Measurements from ENCODE around the gene COL3A1.

The COL3A1 gene

GRCh38 chr2:189015359-189015758, 41.2 kb downstream of the COL3A1 start:
- peak overlapping the region; percentile 8; the same call in 1 of the 2 replicates for H3K27ac ChIP-seq (ENCODE audit: low read depth, low read length)

GRCh38 chr2:189016311-189016861, 42.2 kb downstream of the COL3A1 start:
- Histone ChIP-seq H3K4me1 (ENCODE audit: control insufficient read depth, insufficient read depth, low read length, unreplicated experiment) (peaks cover 24% of the 10 kb centered on the region), H3K27me3 (ENCODE audit: insufficient read depth, low read length) (no peaks in the 10 kb centered on the region), H2AFZ (ENCODE audit: low read length, unreplicated experiment) (no peak overlapping the region), H3K4me3 (ENCODE audit: low read depth, low read length) (no peak overlapping the region), H3K79me2 (ENCODE audit: control insufficient read depth, insufficient read depth, low read length, unreplicated experiment) (no peaks in the 10 kb centered on the region), H3K36me3 (ENCODE audit: insufficient read depth, low read length) (peaks cover 16% of the 10 kb centered on the region), H3K27ac (ENCODE audit: low read depth, low read length) (no peak overlapping the region)

More at GRCh38 chr2:189015359-189015758, 41.2 kb downstream of the COL3A1 start:
- peaks cover 21% of the 10 kb centered on the region for H3K36me3 ChIP-seq (ENCODE audit: insufficient read depth, low read length)
- H2AFZ ChIP-seq (ENCODE audit: low read length, unreplicated experiment): no peak overlapping the region
- no peaks in the 10 kb centered on the region for H3K27me3 ChIP-seq (ENCODE audit: insufficient read depth, low read length)
- peaks cover 21% of the 10 kb centered on the region for H3K4me1 ChIP-seq (ENCODE audit: control insufficient read depth, insufficient read depth, low read length, unreplicated experiment)
- H3K79me2 ChIP-seq (ENCODE audit: control insufficient read depth, insufficient read depth, low read length, unreplicated experiment): no peaks in the 10 kb centered on the region
- no peak overlapping the region for H3K4me3 ChIP-seq (ENCODE audit: low read depth, low read length)

- Histone ChIP-seq H3K36me3 (ENCODE audit: insufficient read depth, low read length) (peaks cover 5% of the 10 kb centered on the region), H3K79me2 (ENCODE audit: control insufficient read depth, insufficient read depth, low read length, unreplicated experiment) (no peaks in the 10 kb centered on the region), H3K27me3 (ENCODE audit: insufficient read depth, low read length) (no peaks in the 10 kb centered on the region), H3K4me3 (ENCODE audit: low read depth, low read length) (no peak overlapping the region), H3K27ac (ENCODE audit: low read depth, low read length) (peak overlapping the region; percentile 40), H3K4me1 (ENCODE audit: control insufficient read depth, insufficient read depth, low read length, unreplicated experiment) (peaks cover 42% of the 10 kb centered on the region), H2AFZ (ENCODE audit: low read length, unreplicated experiment) (no peak overlapping the region)
Observed at GRCh38 chr2:189018631-189019030, 44.5 kb downstream of the COL3A1 start.

DNA sequence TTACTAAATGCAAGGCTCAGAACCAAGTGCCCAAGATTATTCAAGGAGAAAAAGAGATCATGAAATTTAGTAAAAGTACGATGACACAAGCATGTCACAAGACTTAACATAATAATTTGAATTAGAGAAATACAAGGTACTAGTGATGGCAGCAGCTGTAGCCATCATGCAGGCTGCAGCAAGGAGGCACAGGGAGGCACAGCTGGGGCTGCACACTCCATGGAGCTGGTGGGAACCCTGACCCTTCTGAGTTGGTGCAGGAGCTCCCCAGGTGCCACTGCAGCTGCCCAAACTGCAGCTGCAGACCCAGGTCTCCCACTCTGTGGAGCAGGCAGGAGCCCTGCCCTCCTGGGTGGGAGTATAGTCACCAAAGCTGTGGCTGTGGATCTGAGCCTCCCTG, 46.0 kb downstream of the COL3A1 start:
- H3K79me2 ChIP-seq (ENCODE audit: control insufficient read depth, insufficient read depth, low read length, unreplicated experiment): no peaks in the 10 kb centered on the region
- H2AFZ ChIP-seq (ENCODE audit: low read length, unreplicated experiment): no peak overlapping the region
- H3K4me3 ChIP-seq (ENCODE audit: low read depth, low read length): no peak overlapping the region
- H3K27me3 ChIP-seq (ENCODE audit: insufficient read depth, low read length): no peaks in the 10 kb centered on the region
- H3K27ac ChIP-seq (ENCODE audit: low read depth, low read length): no peak overlapping the region
- H3K36me3 ChIP-seq (ENCODE audit: insufficient read depth, low read length): peaks cover 5% of the 10 kb centered on the region
- H3K4me1 ChIP-seq (ENCODE audit: control insufficient read depth, insufficient read depth, low read length, unreplicated experiment): peaks cover 44% of the 10 kb centered on the region

GRCh38 chr2:189022053-189022481, 47.9 kb downstream of the COL3A1 start:
- peak overlapping the region; percentile 10 for H2AFZ ChIP-seq (ENCODE audit: low read length, unreplicated experiment)
- H3K4me3 ChIP-seq (ENCODE audit: low read depth, low read length): peak overlapping the region; percentile 27; the same call in 1 of the 2 replicates
- H3K36me3 ChIP-seq (ENCODE audit: insufficient read depth, low read length): peaks cover 5% of the 10 kb centered on the region
- peaks cover 49% of the 10 kb centered on the region for H3K4me1 ChIP-seq (ENCODE audit: control insufficient read depth, insufficient read depth, low read length, unreplicated experiment)
- no peaks in the 10 kb centered on the region for H3K79me2 ChIP-seq (ENCODE audit: control insufficient read depth, insufficient read depth, low read length, unreplicated experiment)
- no peaks in the 10 kb centered on the region for H3K27me3 ChIP-seq (ENCODE audit: insufficient read depth, low read length)
- peak overlapping the region; percentile 94 for H3K27ac ChIP-seq (ENCODE audit: low read depth, low read length)

DNA sequence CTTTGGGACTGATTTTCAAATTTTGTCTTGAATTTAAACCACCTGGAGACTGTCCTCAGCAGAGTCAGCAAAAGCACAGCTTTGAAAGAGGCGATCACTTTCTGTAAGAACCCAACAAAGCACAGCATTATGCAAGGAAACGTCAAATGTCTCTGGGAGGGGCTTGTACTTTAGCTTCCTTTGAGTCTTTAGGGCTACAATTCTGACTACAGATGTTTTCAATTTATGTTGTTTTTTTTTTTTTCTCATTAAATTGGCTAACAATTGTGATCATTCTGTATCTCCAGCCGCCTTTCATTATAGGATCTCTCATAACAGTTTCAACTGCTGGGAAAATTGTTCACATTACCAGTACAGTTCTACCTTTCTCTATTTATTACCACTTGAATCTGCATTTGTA, 48.3 kb downstream of the COL3A1 start:
- Histone ChIP-seq H3K27me3 (ENCODE audit: insufficient read depth, low read length) (no peaks in the 10 kb centered on the region), H3K4me3 (ENCODE audit: low read depth, low read length) (peak overlapping the region; percentile 27; the same call in 1 of the 2 replicates), H3K79me2 (ENCODE audit: control insufficient read depth, insufficient read depth, low read length, unreplicated experiment) (no peaks in the 10 kb centered on the region), H2AFZ (ENCODE audit: low read length, unreplicated experiment) (peak overlapping the region; percentile 10), H3K4me1 (ENCODE audit: control insufficient read depth, insufficient read depth, low read length, unreplicated experiment) (peaks cover 49% of the 10 kb centered on the region), H3K36me3 (ENCODE audit: insufficient read depth, low read length) (peaks cover 5% of the 10 kb centered on the region), H3K27ac (ENCODE audit: low read depth, low read length) (peak overlapping the region; percentile 94)

DNA sequence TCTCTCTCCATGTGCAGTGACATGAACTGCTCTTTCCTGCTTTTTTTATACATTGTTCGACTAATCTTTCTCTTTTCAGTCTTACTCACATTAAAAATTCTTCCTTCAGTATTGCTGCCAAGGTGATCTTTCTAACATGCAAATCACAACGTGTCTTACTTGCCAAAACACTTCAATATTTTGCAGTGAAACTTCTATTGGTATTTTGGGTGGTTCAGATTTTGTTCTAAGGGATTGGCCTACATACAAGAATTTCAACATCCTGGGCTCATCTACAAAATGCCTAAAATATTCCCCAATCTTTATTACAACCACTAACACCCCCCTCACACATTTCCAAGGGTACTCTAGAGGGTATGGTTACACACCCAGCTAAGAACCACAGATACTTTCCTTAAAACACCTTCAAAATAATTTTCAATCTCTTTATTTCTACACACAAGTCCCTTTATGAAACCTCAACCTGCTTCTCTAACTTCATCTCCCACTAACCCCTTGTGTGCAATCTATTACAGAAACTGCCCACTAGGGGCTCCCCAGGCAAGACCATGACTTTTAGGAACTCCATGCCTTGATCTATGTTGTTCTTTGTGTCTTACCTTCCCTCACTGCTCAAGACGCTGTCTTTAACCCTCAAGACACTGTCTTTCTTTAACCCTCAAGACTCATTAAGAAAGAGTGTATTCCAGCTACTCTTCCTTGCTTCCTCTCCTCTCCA, 50.9 kb downstream of the COL3A1 start:
- Histone ChIP-seq H2AFZ (ENCODE audit: low read length, unreplicated experiment) (no peak overlapping the region), H3K79me2 (ENCODE audit: control insufficient read depth, insufficient read depth, low read length, unreplicated experiment) (no peaks in the 10 kb centered on the region), H3K4me1 (ENCODE audit: control insufficient read depth, insufficient read depth, low read length, unreplicated experiment) (peaks cover 27% of the 10 kb centered on the region), H3K27ac (ENCODE audit: low read depth, low read length) (peak overlapping the region; percentile 8; the same call in 1 of the 2 replicates), H3K36me3 (ENCODE audit: insufficient read depth, low read length) (peaks cover 5% of the 10 kb centered on the region), H3K4me3 (ENCODE audit: low read depth, low read length) (no peak overlapping the region), H3K27me3 (ENCODE audit: insufficient read depth, low read length) (no peaks in the 10 kb centered on the region)

DNA sequence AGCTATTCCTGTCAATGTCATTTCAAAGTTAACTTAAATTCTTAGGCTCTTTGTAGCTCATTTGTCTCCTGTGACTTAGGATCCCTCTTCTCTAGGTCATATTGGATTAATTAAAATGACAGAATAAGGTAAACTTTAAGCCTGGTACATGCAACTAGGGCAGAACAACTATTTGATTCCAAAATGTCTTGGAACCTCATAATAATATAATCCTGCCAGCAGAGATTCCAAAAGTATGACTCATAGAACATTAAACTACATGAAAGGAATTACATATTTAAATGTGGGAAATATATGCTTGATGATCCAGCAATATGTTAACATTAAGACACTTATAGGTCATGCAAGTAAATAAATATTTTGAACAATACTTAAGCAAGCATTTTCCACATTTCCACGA, 63.3 kb downstream of the COL3A1 start:
- Histone ChIP-seq H3K27ac (ENCODE audit: low read depth, low read length) (no peak overlapping the region), H3K4me1 (ENCODE audit: control insufficient read depth, insufficient read depth, low read length, unreplicated experiment) (peaks cover 25% of the 10 kb centered on the region), H3K4me3 (ENCODE audit: low read depth, low read length) (no peak overlapping the region), H3K79me2 (ENCODE audit: control insufficient read depth, insufficient read depth, low read length, unreplicated experiment) (no peaks in the 10 kb centered on the region), H3K27me3 (ENCODE audit: insufficient read depth, low read length) (no peaks in the 10 kb centered on the region), H2AFZ (ENCODE audit: low read length, unreplicated experiment) (no peak overlapping the region), H3K36me3 (ENCODE audit: insufficient read depth, low read length) (peaks cover 73% of the 10 kb centered on the region)

- Histone ChIP-seq H3K36me3 (ENCODE audit: insufficient read depth, low read length) (peaks cover 77% of the 10 kb centered on the region), H3K4me3 (ENCODE audit: low read depth, low read length) (no peak overlapping the region), H3K79me2 (ENCODE audit: control insufficient read depth, insufficient read depth, low read length, unreplicated experiment) (no peaks in the 10 kb centered on the region), H3K4me1 (ENCODE audit: control insufficient read depth, insufficient read depth, low read length, unreplicated experiment) (peaks cover 27% of the 10 kb centered on the region), H3K27me3 (ENCODE audit: insufficient read depth, low read length) (no peaks in the 10 kb centered on the region), H3K27ac (ENCODE audit: low read depth, low read length) (no peak overlapping the region), H2AFZ (ENCODE audit: low read length, unreplicated experiment) (no peak overlapping the region)
Observed at GRCh38 chr2:189045836-189046235, 71.7 kb downstream of the COL3A1 start.

- Histone ChIP-seq H3K27ac (ENCODE audit: low read depth, low read length) (no peak overlapping the region), H3K4me3 (ENCODE audit: low read depth, low read length) (no peak overlapping the region), H2AFZ (ENCODE audit: low read length, unreplicated experiment) (no peak overlapping the region), H3K27me3 (ENCODE audit: insufficient read depth, low read length) (no peaks in the 10 kb centered on the region), H3K79me2 (ENCODE audit: control insufficient read depth, insufficient read depth, low read length, unreplicated experiment) (no peaks in the 10 kb centered on the region), H3K36me3 (ENCODE audit: insufficient read depth, low read length) (peaks cover 76% of the 10 kb centered on the region), H3K4me1 (ENCODE audit: control insufficient read depth, insufficient read depth, low read length, unreplicated experiment) (peaks cover 26% of the 10 kb centered on the region)
Observed at GRCh38 chr2:189046320-189046719, 72.1 kb downstream of the COL3A1 start.
